GM19455 (cell line): ENCODE results near the gene MACO1.

Experiments used
- ATAC-seq: cut with Tn5 transposase; IDR thresholded peaks from one replicate; pipeline ENCODE4 v1.9.1; 2021; ENCODE audit not compliant: unreplicated experiment

MACO1 gene

DNA sequence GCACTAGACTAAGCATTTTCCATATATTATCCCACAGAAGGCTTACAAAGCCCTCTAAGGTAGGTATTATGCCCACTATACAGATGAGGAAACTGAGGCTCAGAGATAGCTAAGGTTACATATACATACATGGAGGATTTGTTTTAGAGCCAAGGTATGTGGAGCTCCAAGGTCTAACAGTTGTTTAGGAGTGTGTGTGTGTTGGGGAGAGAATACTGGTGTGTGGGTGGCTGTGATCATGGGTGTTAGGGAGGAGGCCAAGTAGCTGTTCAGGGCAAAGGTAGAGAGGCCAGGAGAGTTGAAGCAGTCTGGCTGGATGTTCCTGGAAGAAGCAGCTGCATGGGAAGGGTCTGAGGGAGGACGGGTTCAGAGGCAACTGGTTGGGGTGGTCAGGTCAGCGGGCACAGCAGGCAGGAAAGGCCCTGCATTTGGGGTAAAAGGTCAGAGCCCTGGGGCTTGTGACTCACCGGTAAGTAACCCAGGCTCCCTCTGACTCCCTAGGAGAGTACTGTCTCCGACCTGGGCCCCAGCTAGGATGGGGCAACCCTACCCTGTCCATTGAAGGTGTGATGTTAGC, 107.6 kb downstream of the MACO1 start:
- no peak for ATAC-seq

DNA sequence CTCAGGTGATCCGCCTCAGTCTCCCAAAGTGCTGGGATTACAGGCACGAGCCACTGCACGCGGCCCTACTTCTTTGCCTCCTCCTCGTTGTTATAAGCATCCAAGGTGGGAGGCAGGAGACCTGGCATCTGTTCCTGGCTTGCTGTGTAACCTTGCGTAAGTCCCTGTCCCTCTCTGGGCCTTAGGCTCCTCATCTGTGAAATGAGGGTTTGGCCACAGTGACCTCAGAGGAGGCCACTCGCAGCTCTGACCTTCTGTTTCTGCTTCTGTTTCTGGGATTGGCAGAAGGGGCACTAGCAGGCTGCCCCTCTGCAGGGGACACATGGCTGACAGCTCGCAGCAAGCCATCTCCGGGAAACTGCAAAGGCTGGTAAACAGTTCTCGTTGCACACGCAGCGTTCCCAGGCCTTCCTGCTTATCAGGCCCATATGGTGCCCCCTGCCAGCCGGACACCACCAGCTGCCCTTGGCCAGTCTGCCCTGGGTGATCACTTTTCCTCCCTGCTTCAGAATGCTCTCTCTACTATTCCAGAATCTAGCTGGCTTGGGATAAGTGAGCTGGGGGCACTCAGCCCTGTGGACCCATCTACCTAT, 110.1 kb downstream of the MACO1 start:
- no peak for ATAC-seq

DNA sequence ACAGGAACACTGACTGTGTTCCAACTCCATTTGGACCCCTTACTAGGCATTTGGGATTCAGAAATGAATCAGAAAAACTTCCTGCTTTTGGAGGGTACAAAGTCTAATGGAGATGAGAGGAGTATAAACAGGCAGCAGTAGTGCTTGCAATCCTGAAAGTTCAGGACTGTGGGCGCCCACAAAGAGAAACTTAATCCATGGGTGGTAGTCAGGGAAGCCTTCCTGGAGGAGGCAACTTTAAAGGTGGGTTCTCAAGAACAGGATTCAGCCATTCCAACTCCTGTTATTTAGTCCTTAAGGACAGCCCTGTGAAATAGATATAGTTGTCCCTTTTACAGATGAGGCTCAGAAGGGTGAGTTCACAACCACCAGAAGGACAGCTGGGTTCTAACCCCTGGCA, 110.7 kb downstream of the MACO1 start:
- ATAC-seq, result no peak

DNA sequence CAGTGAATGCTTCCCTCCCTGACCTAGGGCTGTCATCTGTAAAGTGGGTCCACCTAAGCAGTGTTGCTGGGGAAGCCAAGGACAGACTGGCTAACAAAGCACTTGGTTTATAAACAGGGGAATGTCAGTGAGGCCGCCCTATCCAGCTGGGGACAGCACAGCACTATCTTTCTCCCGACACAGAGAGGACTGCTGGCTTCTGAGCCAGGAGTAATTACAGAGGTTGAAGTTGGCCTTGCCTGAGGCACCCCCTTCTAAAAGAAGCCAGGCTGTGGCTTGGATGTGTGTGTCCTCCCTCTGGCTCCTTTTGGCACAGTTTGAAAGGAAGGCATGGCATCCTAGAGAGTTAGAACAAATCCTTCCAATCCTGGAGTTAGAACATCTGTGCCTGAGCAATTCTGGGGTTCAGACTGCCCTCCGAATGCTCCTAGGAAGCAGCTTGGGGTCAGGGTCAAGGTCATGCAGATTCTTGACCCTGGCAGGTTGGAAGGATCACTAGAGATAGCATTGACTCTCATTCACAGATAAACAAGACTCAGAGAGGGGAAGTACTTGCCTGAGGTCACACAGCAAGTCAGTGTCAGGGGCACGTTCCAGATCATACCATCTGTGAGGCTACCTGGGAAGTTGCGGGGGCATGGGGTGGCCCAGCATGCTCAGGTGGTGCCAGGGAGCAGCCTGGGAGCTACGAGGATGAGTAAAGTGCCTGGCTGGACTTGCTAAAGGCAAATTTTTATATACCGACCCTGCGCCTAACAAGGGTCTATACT, 111.4 kb downstream of the MACO1 start:
- no peak for ATAC-seq

DNA sequence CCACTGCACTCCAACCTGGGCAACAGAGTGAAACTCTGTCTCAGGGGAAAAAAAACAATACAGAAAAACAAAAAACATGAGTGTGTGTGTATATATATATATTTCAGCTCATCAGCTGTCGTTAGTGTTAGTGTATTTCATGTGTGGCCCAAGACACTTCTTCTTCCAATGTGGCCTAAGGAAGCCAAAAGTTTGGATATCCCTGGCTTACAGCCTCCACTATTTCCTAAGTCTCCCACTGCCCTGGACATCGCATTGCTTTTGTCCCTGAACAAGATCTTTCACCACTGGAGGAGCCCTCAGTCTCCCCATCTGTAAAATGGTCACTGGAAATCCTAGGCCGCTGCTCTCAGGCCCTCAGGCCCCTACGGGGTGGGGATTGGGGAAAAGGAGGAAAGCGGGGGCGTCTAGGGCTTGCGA, 112.3 kb downstream of the MACO1 start:
- no peak for ATAC-seq

DNA sequence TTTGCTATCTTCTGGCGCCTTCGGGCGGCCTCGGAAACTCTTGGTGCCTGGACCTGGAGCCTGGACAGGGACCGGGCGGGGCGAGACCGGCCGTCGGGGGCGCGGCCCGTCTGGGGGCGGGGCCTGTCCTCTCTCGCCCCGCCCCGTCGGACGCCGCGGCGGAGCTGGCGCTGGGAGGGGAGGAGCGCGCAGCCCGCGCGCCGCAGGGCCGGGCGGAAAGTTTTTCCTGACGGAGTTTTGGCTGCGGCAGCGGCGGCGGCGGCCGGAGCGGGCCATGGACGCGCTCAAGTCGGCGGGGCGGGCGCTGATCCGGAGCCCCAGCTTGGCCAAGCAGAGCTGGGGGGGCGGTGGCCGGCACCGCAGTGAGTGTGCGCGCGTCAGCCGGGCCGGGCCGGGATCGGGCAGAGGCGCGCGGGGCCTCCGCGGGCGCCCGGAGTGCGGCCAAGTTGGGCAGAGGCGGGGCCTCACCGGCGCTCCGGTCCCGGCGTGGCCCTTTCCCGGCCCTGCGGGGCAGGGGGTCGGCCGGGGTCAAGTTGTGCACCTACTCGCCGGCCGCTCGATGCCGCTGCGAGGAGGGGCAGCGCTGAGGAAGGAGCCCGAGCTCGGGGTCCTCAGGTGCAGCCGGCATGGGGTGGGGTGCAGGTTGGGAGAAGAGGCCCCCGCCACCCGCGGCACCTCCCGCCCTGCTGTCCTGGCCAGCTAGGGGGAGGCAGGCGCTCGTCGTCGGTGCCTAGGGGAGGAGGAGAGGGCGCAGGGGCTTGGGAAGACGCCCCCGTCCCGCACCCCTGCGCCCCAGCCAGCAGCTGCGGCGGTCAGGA, 112.9 kb downstream of the MACO1 start, which contains the start of gene LDLRAP1:
LDLRAP1 (plus strand) TSS at position 182 of the 818 bp plus-strand sequence; CDS start at position 275, 93 bp downstream.
- peak; percentile 72 for ATAC-seq

DNA sequence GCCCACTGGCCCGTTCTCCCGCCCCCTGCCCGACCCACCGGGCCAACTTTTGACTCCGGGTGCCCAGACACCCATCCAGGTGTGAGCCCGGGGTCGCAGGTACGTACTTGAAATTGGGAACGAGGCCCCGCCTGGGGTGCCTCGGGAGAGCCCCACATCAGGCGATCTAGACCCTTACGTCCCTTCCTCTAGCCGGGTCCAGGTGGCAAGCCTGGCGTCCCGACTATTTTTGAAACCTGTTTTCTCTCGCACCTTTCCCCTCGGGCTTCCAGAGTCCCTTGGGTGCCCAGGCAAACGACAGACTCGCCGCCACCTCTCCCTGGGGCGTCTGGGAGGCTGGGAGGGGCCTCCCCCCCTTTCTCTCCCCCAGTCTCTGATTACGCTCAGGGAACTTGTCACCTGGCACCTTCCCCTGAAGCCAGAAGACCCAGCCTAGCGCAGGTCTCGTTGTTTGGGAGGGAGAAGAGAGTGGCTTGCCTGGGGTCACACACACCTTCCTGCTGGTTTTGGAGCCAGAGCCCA, 113.6 kb downstream of the MACO1 start:
- no peak for ATAC-seq

DNA sequence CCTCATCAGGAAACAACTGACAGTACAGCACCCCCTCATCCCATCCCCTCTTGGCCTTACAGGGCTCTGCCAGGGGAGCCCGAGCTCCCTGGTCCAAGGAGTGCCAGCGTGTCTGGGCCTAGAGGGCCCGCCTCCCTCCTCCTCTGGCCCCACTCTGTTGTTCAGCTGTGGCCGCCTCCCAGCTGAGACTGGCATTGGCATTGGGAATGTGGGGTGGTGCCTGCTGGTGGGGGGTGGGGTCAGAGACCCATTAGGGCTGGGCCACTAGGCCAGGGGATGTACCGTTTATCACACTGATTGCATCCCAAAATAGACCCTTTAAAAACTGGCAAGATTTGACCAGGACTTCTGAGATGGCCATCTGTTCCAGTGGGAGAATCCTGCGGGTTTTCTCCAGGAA, 114.1 kb downstream of the MACO1 start:
- no peak for ATAC-seq

DNA sequence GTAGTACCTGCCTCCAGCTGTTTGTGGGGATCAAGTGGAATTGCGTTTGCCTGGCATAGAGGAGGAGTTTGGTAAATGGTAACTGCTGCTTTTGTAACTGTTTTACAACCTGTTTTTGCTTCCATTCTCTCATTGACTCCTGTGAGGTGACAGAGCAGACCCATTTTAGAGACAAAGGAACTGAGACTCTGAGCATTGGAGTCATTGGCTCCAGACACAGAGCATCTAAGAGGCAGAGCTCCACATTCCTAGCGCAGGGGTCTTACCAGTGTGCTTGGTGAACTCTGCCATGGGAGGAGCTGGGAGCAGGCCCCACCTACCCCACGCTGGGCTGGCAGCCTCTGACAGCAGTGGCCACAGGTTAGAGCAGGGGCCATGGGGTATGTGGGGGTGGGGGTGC, 115.1 kb downstream of the MACO1 start:
- ATAC-seq, result no peak

DNA sequence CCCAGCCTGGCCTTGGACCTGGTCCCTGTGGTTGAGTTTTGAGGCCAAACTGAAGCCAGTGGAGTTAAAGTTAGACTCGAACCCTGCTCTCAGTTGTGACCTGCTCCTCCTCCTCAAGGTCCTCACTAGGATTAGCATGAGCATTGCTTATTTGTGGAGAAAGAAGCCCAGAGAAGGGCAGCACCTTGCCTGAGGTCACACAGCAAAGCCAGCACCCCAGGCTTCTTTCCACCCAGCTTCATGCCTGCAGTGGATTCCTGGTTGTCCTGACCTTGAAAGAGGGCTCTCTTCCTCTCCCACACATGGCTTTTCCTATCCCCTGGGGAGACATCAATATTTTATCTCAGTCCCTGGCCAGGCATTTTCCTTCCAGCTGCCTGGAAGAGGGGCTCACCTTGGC, 115.5 kb downstream of the MACO1 start:
- no peak for ATAC-seq

DNA sequence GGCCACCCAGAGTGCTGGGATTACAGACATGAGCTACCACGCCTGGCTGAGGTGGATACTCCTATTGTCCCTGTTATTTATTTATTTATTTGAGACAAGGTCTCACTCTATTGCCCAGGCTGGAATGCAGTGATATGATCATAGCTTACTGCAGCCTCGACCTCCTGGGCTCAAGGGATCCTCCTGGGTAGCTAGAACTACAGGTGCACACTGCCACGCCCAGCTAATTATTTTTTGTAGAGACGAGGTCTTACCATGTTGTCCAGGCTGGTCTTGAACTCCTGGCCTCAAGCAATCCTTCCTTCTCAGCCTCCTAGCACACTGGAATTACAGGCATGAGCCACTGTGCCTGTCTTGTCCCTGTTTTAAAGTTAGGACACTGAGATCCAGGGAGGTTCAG, 117.9 kb downstream of the MACO1 start:
- ATAC-seq, result no peak

DNA sequence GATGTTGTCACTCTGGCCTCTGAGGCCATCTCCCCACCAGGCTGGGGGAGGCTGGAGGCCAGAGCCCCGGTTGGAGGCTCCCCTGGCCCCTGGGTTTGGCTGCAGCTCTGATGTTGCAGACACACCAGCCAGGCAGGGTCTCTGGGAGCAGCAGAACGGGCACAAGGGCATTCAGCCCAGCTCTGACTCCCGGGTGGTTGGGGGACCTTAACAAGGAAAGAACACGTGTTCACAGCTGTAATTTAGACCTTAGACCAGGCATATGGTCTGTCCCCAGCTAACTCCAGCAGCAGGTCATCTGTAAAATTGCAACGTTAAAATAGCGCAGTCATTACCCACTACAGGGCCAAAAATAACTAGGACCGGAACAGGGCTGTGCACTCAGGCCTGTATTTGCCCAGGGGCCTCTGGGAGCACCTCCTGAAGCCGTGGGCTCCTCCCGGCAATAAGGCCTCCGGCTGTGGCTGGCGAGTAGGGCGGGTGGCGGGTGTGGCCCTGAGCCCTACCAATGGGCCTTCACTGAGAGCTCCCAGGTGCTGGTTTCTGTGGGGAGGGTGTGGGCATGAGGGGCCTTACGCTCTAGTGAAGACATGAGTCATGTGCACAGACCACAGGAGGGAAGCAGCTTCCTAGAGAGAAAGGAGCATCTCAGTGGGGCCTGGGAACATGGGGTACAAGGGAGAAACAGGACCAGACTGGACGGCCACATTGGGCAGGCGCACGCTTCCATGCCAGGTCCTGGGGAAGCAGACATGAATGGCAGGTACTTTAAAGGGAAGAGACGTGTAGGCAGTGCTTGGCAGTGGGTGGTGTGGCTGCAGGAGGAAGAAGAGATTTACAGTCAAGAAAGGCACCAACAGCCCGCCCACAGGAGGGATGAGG, 118.8 kb downstream of the MACO1 start:
- peak; percentile 83 for ATAC-seq
